Stimulated activated CD4-positive, alpha-beta T cell treated with anti-CD3 and anti-CD28 coated beads, Interleukin-12 subunit alpha, Interleukin-12 subunit beta, amount 100 ng/mL, for 4 hours (primary cell): ENCODE data around the gene SEC14L1.

Experiments
- DNase-seq: peaks from one replicate; pipeline ENCODE4 v3.0.0-alpha.2; 2020

The SEC14L1 gene

GRCh38 chr17:77116371-77116860, 24.4 kb upstream of the SEC14L1 start:
- no peak for DNase-seq

GRCh38 chr17:77117415-77117814, 23.4 kb upstream of the SEC14L1 start:
- no peak for DNase-seq

GRCh38 chr17:77118251-77118928, 22.4 kb upstream of the SEC14L1 start:
- DNase-seq, result no peak

GRCh38 chr17:77119668-77120301, 21.0 kb upstream of the SEC14L1 start:
- no peak for DNase-seq

GRCh38 chr17:77120868-77121267, 19.9 kb upstream of the SEC14L1 start:
- DNase-seq, result no peak

GRCh38 chr17:77124192-77124889, 16.4 kb upstream of the SEC14L1 start:
- DNase-seq, result no peak

- no peak for DNase-seq
These were observed 15.3 kb upstream of the SEC14L1 start for GRCh38 chr17:77125432-77125901.

- DNase-seq, result no peak
These were observed 14.2 kb upstream of the SEC14L1 start for GRCh38 chr17:77126519-77126918.

GRCh38 chr17:77127735-77128361, 12.9 kb upstream of the SEC14L1 start:
- DNase-seq, result peak; percentile 29

GRCh38 chr17:77128896-77129567, 11.7 kb upstream of the SEC14L1 start:
- DNase-seq, result no peak

GRCh38 chr17:77129568-77130301, 11.0 kb upstream of the SEC14L1 start:
- no peak for DNase-seq

- DNase-seq, result no peak
These were observed 10.2 kb upstream of the SEC14L1 start for GRCh38 chr17:77130525-77130924.

GRCh38 chr17:77131904-77132303, 8.9 kb upstream of the SEC14L1 start:
- no peak for DNase-seq

- DNase-seq, result no peak
These were observed 8.2 kb upstream of the SEC14L1 start for GRCh38 chr17:77132411-77133086.

- DNase-seq, result no peak
These were observed 7.6 kb upstream of the SEC14L1 start for GRCh38 chr17:77133087-77133638.

GRCh38 chr17:77136420-77136767, 4.4 kb upstream of the SEC14L1 start:
- no peak for DNase-seq

- no peak for DNase-seq
These were observed 3.7 kb upstream of the SEC14L1 start for GRCh38 chr17:77137111-77137510.

- peak; percentile 15 for DNase-seq
These were observed 2.9 kb upstream of the SEC14L1 start for GRCh38 chr17:77137886-77138285.

- peak; percentile 99 for DNase-seq
These were observed 447 bp upstream of the SEC14L1 start for GRCh38 chr17:77140166-77140877.

- no peak for DNase-seq
These were observed 1.2 kb downstream of the SEC14L1 start for GRCh38 chr17:77141846-77142449.
